Keratinocyte (primary cell): Measurements from ENCODE around the gene DMXL1. TPM values are rescaled to one million over a fixed set of nuclear protein-coding genes. Genes with fewer than 3 reads are reported as not detected.

Experiments used
- DNase-seq: peaks from one replicate; pipeline ENCODE4 v3.0.0-alpha.2; 2011; ENCODE audit warnings: low read depth, missing footprints, low spot score
- FAIRE-seq: peaks from 2 replicates; lab custom pipeline; 2011; peaks lifted over from hg19 to GRCh38; lab: Jason Lieb, UNC
- H2AFZ ChIP-seq: 2 replicates; pipeline ENCODE4 v1.6.0; 2012; ENCODE audit warnings: low read length, control low read depth, inconsistent platforms; ENCODE audit not compliant: control insufficient read depth
- H3K27ac ChIP-seq: 2 replicates; pipeline ENCODE4 v1.5.1; 2011; ENCODE audit warnings: low read length; ENCODE audit not compliant: control insufficient read depth, insufficient read depth
- H3K27me3 ChIP-seq: 3 replicates; pipeline ENCODE4 v1.6.0; 2011; ENCODE audit warnings: low read length; ENCODE audit not compliant: control insufficient read depth, insufficient read depth; ENCODE audit errors: extremely low read depth
- H3K36me3 ChIP-seq, 2 experiments: 2 replicates in 1 of 2; 3 replicates in 1 of 2; pipeline ENCODE4 v1.5.1; 2011; ENCODE audit warnings: low read length in 2 of 2, mild to moderate bottlenecking in 1 of 2; ENCODE audit not compliant: control insufficient read depth in 2 of 2, insufficient read depth in 2 of 2; ENCODE audit errors: extremely low read depth in 1 of 2
- H3K4me1 ChIP-seq: 3 replicates; pipeline ENCODE4 v1.5.1; 2011; ENCODE audit warnings: low read length; ENCODE audit not compliant: control insufficient read depth, insufficient read depth; ENCODE audit errors: extremely low read depth
- H3K4me2 ChIP-seq: 3 replicates; pipeline ENCODE4 v1.6.0; 2011; ENCODE audit warnings: low read depth, low read length; ENCODE audit not compliant: control insufficient read depth, insufficient read depth; ENCODE audit errors: extremely low read depth
- H3K4me3 ChIP-seq, 3 experiments: fragments of 200-600 bp in 1 of 3; sonication (generic) in 1 of 3; 2 replicates in 2 of 3; 3 replicates in 1 of 3; pipeline ENCODE4 v1.5.1; 2011 to 2016; ENCODE audit warnings: low read length in 3 of 3, mild to moderate bottlenecking in 3 of 3, control low read depth in 2 of 3, inconsistent platforms in 1 of 3, low read depth in 1 of 3, mixed read lengths in 1 of 3, mixed run types in 1 of 3, moderate library complexity in 1 of 3; ENCODE audit not compliant: control insufficient read depth in 2 of 3, insufficient read depth in 2 of 3; ENCODE audit errors: extremely low read depth in 1 of 3
- H3K79me2 ChIP-seq: 2 replicates; pipeline ENCODE4 v1.6.0; 2012; ENCODE audit warnings: low read length; ENCODE audit not compliant: control insufficient read depth, insufficient read depth
- H3K9ac ChIP-seq: 3 replicates; pipeline ENCODE4 v1.6.0; 2011; ENCODE audit warnings: low read length; ENCODE audit not compliant: control insufficient read depth, insufficient read depth; ENCODE audit errors: extremely low read depth
- H3K9me1 ChIP-seq: 3 replicates; pipeline ENCODE4 v1.6.0; 2011; ENCODE audit warnings: low read length; ENCODE audit not compliant: control insufficient read depth, insufficient read depth; ENCODE audit errors: extremely low read depth
- H3K9me3 ChIP-seq: 2 replicates; pipeline ENCODE4 v1.5.1; 2012; ENCODE audit warnings: low read depth, low read length; ENCODE audit not compliant: control insufficient read depth
- H4K20me1 ChIP-seq: 3 replicates; pipeline ENCODE4 v1.6.0; 2011; ENCODE audit warnings: low read length; ENCODE audit not compliant: control insufficient read depth, insufficient read depth; ENCODE audit errors: extremely low read depth
- CTCF ChIP-seq, 3 experiments: IDR thresholded peaks in 1 of 3; conservative IDR thresholded peaks in 1 of 3; optimal IDR thresholded peaks in 1 of 3; 2 replicates in 2 of 3; 3 replicates in 1 of 3; pipeline versions ENCODE3 to v1.5.1; 2011; ENCODE audit warnings: low read length in 3 of 3, mild to moderate bottlenecking in 3 of 3, moderate library complexity in 2 of 3, control low read depth in 1 of 3, inconsistent platforms in 1 of 3; ENCODE audit not compliant: insufficient read depth in 2 of 3; ENCODE audit errors: extremely low read depth in 1 of 3
- EZH2 ChIP-seq: IDR thresholded peaks from one replicate; pipeline ENCODE4 v1.6.1; 2012; ENCODE audit warnings: inconsistent platforms, mild to moderate bottlenecking, low read length, moderate library complexity
- dilution Hi-C: fragments of 300-500 bp; cut with MboI; formaldehyde crosslinking; loops from one replicate; pipeline ENCODE4 v1.7.0; 2020; ENCODE audit warnings: low sequenced_read_pairs; ENCODE audit not compliant: extremely low pct_ligation_motif_present
- polyA plus RNA-seq, 5 experiments: library from polyadenylated mRNA; depleted of rRNA in 3 of 5; stranded (reverse) in 3 of 5; stranded (forward) in 1 of 5; unstranded in 1 of 5; fragments of >200 nt; gene quantifications; 1 replicate in 1 of 5; 2 replicates in 3 of 5; 3 replicates in 1 of 5; pipeline versions ENCODE4 v1.2.1 to v1.2.3, GENCODE V29; 2011 to 2012; ENCODE audit warnings: missing spikeins in 2 of 5, low read depth in 1 of 5, low replicate concordance in 1 of 5

DMXL1 gene
- polyA plus RNA-seq, 1 donor (not counting 4 experiments of a cell fraction or from before 2014, with no cell fraction given): 13.1 TPM

- H3K9me1 ChIP-seq: no peaks in the 10 kb centered on the region
- peaks cover 51% of the 10 kb centered on the region for H3K4me1 ChIP-seq
- peak overlapping the region; percentile 46 for H2AFZ ChIP-seq
- no peaks in the 10 kb centered on the region for H3K36me3 ChIP-seq
- H3K4me3 ChIP-seq: peak overlapping the region in 2 of 3 experiments; percentile 44 to 46
- dilution Hi-C loops: no loop called here
- H3K27me3 ChIP-seq: no peaks in the 10 kb centered on the region
- peak overlapping the region; percentile 56 for H3K9ac ChIP-seq
- peak; percentile 71 for FAIRE-seq
- TF ChIP-seq EZH2: no peak
- no peak for TF ChIP-seq CTCF (optimal IDR thresholded peaks at IDR 0.05 in 1 of 3, IDR thresholded peaks at IDR 0.05 in 1 of 3, conservative IDR thresholded peaks at IDR 0.05 in 1 of 3; ENCODE audit: extremely low read depth in 1 of 3, insufficient read depth in 2 of 3, low read length in 3 of 3)
- H3K9me3 ChIP-seq: no peaks in the 10 kb centered on the region
- DNase-seq: no peak
- H4K20me1 ChIP-seq: no peaks in the 10 kb centered on the region
- H3K27ac ChIP-seq: peak overlapping the region; percentile 75
- H3K79me2 ChIP-seq: peaks cover 12% of the 10 kb centered on the region
- H3K4me2 ChIP-seq: peak overlapping the region; percentile 95
Measured at GRCh38 chr5:119287547-119288111, 216.7 kb downstream of the DMXL1 start.

- Histone ChIP-seq H3K4me1 (peaks cover 51% of the 10 kb centered on the region), H3K27me3 (no peaks in the 10 kb centered on the region), H3K79me2 (peaks cover 10% of the 10 kb centered on the region), H3K36me3 (no peaks in the 10 kb centered on the region), H3K9ac (peak overlapping the region; percentile 41), H4K20me1 (no peaks in the 10 kb centered on the region), H3K9me1 (no peaks in the 10 kb centered on the region), H3K4me3 (peak overlapping the region in 2 of 3 experiments; percentile 23 to 46), H3K9me3 (no peaks in the 10 kb centered on the region), H2AFZ (no peak overlapping the region), H3K4me2 (peak overlapping the region; percentile 95), H3K27ac (peak overlapping the region; percentile 75)
- dilution Hi-C loops: no loop called here
- DNase-seq (no peak), FAIRE-seq (peak; percentile 59)
- TF ChIP-seq EZH2 (no peak), CTCF (optimal IDR thresholded peaks at IDR 0.05 in 1 of 3, IDR thresholded peaks at IDR 0.05 in 1 of 3, conservative IDR thresholded peaks at IDR 0.05 in 1 of 3; ENCODE audit: extremely low read depth in 1 of 3, insufficient read depth in 2 of 3, low read length in 3 of 3) (no peak)
Measured at GRCh38 chr5:119288379-119289033, 217.6 kb downstream of the DMXL1 start.
